Stimulated activated naive CD8-positive, alpha-beta T cell treated with anti-CD3 and anti-CD28 coated beads, Interleukin-15, Interleukin-2, amounts not matched to agents 100 ng/mL and 50 ng/mL, for 24 hours (primary cell): ENCODE data around the gene CPLX1.
"Not testable (repeated sequence)": the region's sequence is repeated elsewhere in the genome, so short reads cannot be mapped to it uniquely, and the experiment has no call there.

Experiments used
- H3K27ac Mint-ChIP-seq: one replicate; pipeline ENCODE4 v1.8.0; 2021; ENCODE audit warnings: mild to moderate bottlenecking, mixed read lengths
- H3K27me3 Mint-ChIP-seq: one replicate; pipeline ENCODE4 v1.8.0; 2021; ENCODE audit warnings: mixed read lengths
- H3K36me3 Mint-ChIP-seq: one replicate; pipeline ENCODE4 v1.8.0; 2021; ENCODE audit warnings: low read depth, mixed read lengths
- H3K4me1 Mint-ChIP-seq: one replicate; pipeline ENCODE4 v1.8.0; 2021; ENCODE audit warnings: low read depth, mixed read lengths
- H3K4me3 Mint-ChIP-seq: one replicate; pipeline ENCODE4 v1.8.0; 2021; ENCODE audit warnings: mild to moderate bottlenecking, mixed read lengths
- H3K9me3 Mint-ChIP-seq: one replicate; pipeline ENCODE4 v1.8.0; 2021; ENCODE audit warnings: mixed read lengths

CPLX1 gene

GRCh38 chr4:788636-789297 lies 37.2 kb downstream of the CPLX1 start:
- Mint-ChIP-seq H3K4me3 (no peak overlapping the region), H3K36me3 (no peaks in the 10 kb centered on the region), H3K9me3 (no peaks in the 10 kb centered on the region), H3K27me3 (peaks cover 44% of the 10 kb centered on the region), H3K27ac (no peak overlapping the region), H3K4me1 (peaks cover 15% of the 10 kb centered on the region)

GRCh38 chr4:788006-788635 lies 37.8 kb downstream of the CPLX1 start:
- Mint-ChIP-seq H3K4me1 (peaks cover 15% of the 10 kb centered on the region), H3K27ac (no peak overlapping the region), H3K36me3 (no peaks in the 10 kb centered on the region), H3K27me3 (peaks cover 40% of the 10 kb centered on the region), H3K9me3 (no peaks in the 10 kb centered on the region), H3K4me3 (no peak overlapping the region)

- H3K4me3 Mint-ChIP-seq, result no peak overlapping the region
- H3K9me3 Mint-ChIP-seq, result no peaks in the 10 kb centered on the region
- H3K4me1 Mint-ChIP-seq, result peaks cover 10% of the 10 kb centered on the region
- no peak overlapping the region for H3K27ac Mint-ChIP-seq
- no peaks in the 10 kb centered on the region for H3K36me3 Mint-ChIP-seq
- H3K27me3 Mint-ChIP-seq, result peaks cover 35% of the 10 kb centered on the region
Observed at GRCh38 chr4:787561-787981, 38.4 kb downstream of the CPLX1 start.

GRCh38 chr4:786861-787300 lies 39.0 kb downstream of the CPLX1 start:
- no peak overlapping the region for H3K4me3 Mint-ChIP-seq
- H3K9me3 Mint-ChIP-seq, result no peaks in the 10 kb centered on the region
- no peak overlapping the region for H3K27ac Mint-ChIP-seq
- H3K4me1 Mint-ChIP-seq, result peaks cover 15% of the 10 kb centered on the region
- no peaks in the 10 kb centered on the region for H3K36me3 Mint-ChIP-seq
- H3K27me3 Mint-ChIP-seq, result peaks cover 31% of the 10 kb centered on the region

GRCh38 chr4:786074-786741 lies 39.7 kb downstream of the CPLX1 start:
- no peaks in the 10 kb centered on the region for H3K9me3 Mint-ChIP-seq
- H3K36me3 Mint-ChIP-seq, result no peaks in the 10 kb centered on the region
- no peak overlapping the region for H3K27ac Mint-ChIP-seq
- peaks cover 31% of the 10 kb centered on the region for H3K27me3 Mint-ChIP-seq
- H3K4me1 Mint-ChIP-seq, result peaks cover 15% of the 10 kb centered on the region
- H3K4me3 Mint-ChIP-seq, result no peak overlapping the region

- no peak overlapping the region for H3K27ac Mint-ChIP-seq
- H3K4me3 Mint-ChIP-seq, result no peak overlapping the region
- peaks cover 18% of the 10 kb centered on the region for H3K4me1 Mint-ChIP-seq
- peaks cover 3% of the 10 kb centered on the region for H3K36me3 Mint-ChIP-seq
- no peaks in the 10 kb centered on the region for H3K9me3 Mint-ChIP-seq
- peaks cover 27% of the 10 kb centered on the region for H3K27me3 Mint-ChIP-seq
Observed at GRCh38 chr4:785332-786073, 40.4 kb downstream of the CPLX1 start.

- peaks cover 26% of the 10 kb centered on the region for H3K27me3 Mint-ChIP-seq
- no peak overlapping the region for H3K4me3 Mint-ChIP-seq
- H3K4me1 Mint-ChIP-seq, result peaks cover 26% of the 10 kb centered on the region
Observed at GRCh38 chr4:784401-785331, 41.3 kb downstream of the CPLX1 start.

GRCh38 chr4:781493-782216 lies 44.3 kb downstream of the CPLX1 start:
- H3K27me3 Mint-ChIP-seq, result peaks cover 21% of the 10 kb centered on the region
- H3K4me1 Mint-ChIP-seq, result peaks cover 45% of the 10 kb centered on the region
- peaks cover 40% of the 10 kb centered on the region for H3K36me3 Mint-ChIP-seq
- peak overlapping the region; percentile 86 for H3K4me3 Mint-ChIP-seq
- H3K9me3 Mint-ChIP-seq, result no peaks in the 10 kb centered on the region
- peak overlapping the region; percentile 88 for H3K27ac Mint-ChIP-seq

More at GRCh38 chr4:784401-785331, 41.3 kb downstream of the CPLX1 start:
- H3K9me3 Mint-ChIP-seq, result no peaks in the 10 kb centered on the region
- H3K27ac Mint-ChIP-seq, result no peak overlapping the region
- H3K36me3 Mint-ChIP-seq, result peaks cover 11% of the 10 kb centered on the region

- Mint-ChIP-seq H3K4me3 (peak overlapping the region; percentile 86), H3K27me3 (peaks cover 21% of the 10 kb centered on the region), H3K36me3 (peaks cover 44% of the 10 kb centered on the region), H3K9me3 (no peaks in the 10 kb centered on the region), H3K27ac (peak overlapping the region; percentile 88), H3K4me1 (peaks cover 50% of the 10 kb centered on the region)
Observed at GRCh38 chr4:780716-781492, 45.0 kb downstream of the CPLX1 start.

- H3K27ac Mint-ChIP-seq, result peak overlapping the region; percentile 88
- peaks cover 55% of the 10 kb centered on the region for H3K4me1 Mint-ChIP-seq
- H3K4me3 Mint-ChIP-seq, result peak overlapping the region; percentile 86
- H3K36me3 Mint-ChIP-seq, result peaks cover 51% of the 10 kb centered on the region
- H3K9me3 Mint-ChIP-seq, result not testable (repeated sequence)
- H3K27me3 Mint-ChIP-seq, result peaks cover 15% of the 10 kb centered on the region
Observed at GRCh38 chr4:780255-780654, 45.7 kb downstream of the CPLX1 start.

GRCh38 chr4:779555-779954 lies 46.4 kb downstream of the CPLX1 start:
- Mint-ChIP-seq H3K27me3 (peaks cover 8% of the 10 kb centered on the region), H3K4me1 (peaks cover 61% of the 10 kb centered on the region), H3K27ac (peak overlapping the region; percentile 88), H3K36me3 (peaks cover 58% of the 10 kb centered on the region), H3K9me3 (no peaks in the 10 kb centered on the region), H3K4me3 (peak overlapping the region; percentile 86)

- Mint-ChIP-seq H3K27me3 (no peaks in the 10 kb centered on the region), H3K9me3 (no peaks in the 10 kb centered on the region), H3K36me3 (peaks cover 66% of the 10 kb centered on the region), H3K27ac (peak overlapping the region; percentile 70), H3K4me1 (peaks cover 70% of the 10 kb centered on the region), H3K4me3 (no peak overlapping the region)
Observed at GRCh38 chr4:777520-778262, 48.2 kb downstream of the CPLX1 start.
